Activated naive CD4-positive, alpha-beta T cell treated with anti-CD3 and anti-CD28 coated beads, Interleukin-2, amount 50 U/mL, for 24 hours (primary cell): Measurements from ENCODE around the gene NOTUM.
"Not testable (repeated sequence)": the region's sequence is repeated elsewhere in the genome, so short reads cannot be mapped to it uniquely, and the experiment has no call there.

Experiments used
- H3K27ac Mint-ChIP-seq: one replicate; pipeline ENCODE4 v1.8.0; 2021; ENCODE audit warnings: mild to moderate bottlenecking, mixed read lengths
- H3K27me3 Mint-ChIP-seq: one replicate; pipeline ENCODE4 v1.8.0; 2021; ENCODE audit warnings: mixed read lengths
- H3K36me3 Mint-ChIP-seq: one replicate; pipeline ENCODE4 v1.8.0; 2021; ENCODE audit warnings: mixed read lengths
- H3K4me1 Mint-ChIP-seq: one replicate; pipeline ENCODE4 v1.8.0; 2021; ENCODE audit warnings: mixed read lengths
- H3K4me3 Mint-ChIP-seq: one replicate; pipeline ENCODE4 v1.8.0; 2021; ENCODE audit warnings: mild to moderate bottlenecking, mixed read lengths
- H3K9me3 Mint-ChIP-seq: one replicate; pipeline ENCODE4 v1.8.0; 2021; ENCODE audit warnings: mixed read lengths

NOTUM gene

DNA sequence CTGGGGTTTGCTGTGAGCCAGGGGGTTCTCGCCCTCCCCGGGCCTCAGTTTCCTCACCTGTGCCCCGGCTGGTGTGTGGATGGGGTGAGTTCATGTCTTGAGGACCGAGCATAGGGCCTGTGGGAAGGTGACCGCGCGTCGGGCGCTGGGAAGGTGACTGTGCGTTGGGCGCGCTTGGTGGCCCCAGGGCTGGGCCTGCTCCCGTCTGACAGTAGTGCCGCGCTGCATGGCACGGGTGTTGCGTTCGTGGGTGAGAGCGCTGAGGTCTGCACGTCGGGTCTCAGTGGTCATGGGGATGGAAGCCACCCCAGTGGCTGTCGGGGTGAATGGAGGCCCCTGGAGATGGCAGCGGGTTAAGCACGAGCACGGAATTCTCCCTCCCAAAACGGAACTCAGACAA, 25.6 kb upstream of the NOTUM start:
- no peaks in the 10 kb centered on the region for H3K9me3 Mint-ChIP-seq
- no peaks in the 10 kb centered on the region for H3K27me3 Mint-ChIP-seq
- H3K27ac Mint-ChIP-seq: peak overlapping the region; percentile 41
- H3K4me1 Mint-ChIP-seq: peaks cover 12% of the 10 kb centered on the region
- H3K4me3 Mint-ChIP-seq: no peak overlapping the region
- peaks cover 6% of the 10 kb centered on the region for H3K36me3 Mint-ChIP-seq

DNA sequence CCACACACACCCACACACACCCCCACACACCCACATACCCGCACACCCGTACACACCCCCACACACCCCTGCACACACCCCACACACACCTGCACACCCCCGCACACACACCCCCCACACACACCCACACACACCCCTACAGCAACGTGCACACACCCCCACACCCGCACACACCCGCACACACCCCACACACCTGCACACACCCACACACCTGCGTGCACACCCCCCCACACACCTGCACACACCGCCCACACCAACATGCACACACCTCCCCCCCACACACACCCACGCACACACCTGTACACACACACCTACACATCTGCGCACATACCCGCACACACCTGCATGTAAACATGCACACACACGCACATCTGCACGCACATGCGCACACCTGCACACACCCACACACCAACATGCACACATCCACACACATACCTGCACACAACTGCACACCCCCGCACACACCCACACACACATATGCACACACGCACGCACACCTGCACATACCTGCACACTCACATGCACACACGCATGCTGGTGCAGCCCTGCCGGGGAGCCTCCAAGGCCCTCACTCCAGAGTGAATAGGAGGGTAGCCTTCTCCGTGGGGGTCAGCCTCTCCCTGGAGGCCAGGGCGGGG, 23.9 kb upstream of the NOTUM start:
- Mint-ChIP-seq H3K4me1 (peaks cover 17% of the 10 kb centered on the region), H3K4me3 (no peak overlapping the region), H3K27ac (no peak overlapping the region), H3K9me3 (no peaks in the 10 kb centered on the region), H3K27me3 (no peaks in the 10 kb centered on the region), H3K36me3 (peaks cover 6% of the 10 kb centered on the region)

GRCh38 chr17:81983639-81984373, 22.8 kb upstream of the NOTUM start:
- peaks cover 6% of the 10 kb centered on the region for H3K36me3 Mint-ChIP-seq
- H3K9me3 Mint-ChIP-seq: no peaks in the 10 kb centered on the region
- peaks cover 28% of the 10 kb centered on the region for H3K4me1 Mint-ChIP-seq
- no peak overlapping the region for H3K27ac Mint-ChIP-seq
- no peak overlapping the region for H3K4me3 Mint-ChIP-seq
- H3K27me3 Mint-ChIP-seq: no peaks in the 10 kb centered on the region

GRCh38 chr17:81983011-81983638, 22.1 kb upstream of the NOTUM start:
- H3K36me3 Mint-ChIP-seq: peaks cover 6% of the 10 kb centered on the region
- no peak overlapping the region for H3K27ac Mint-ChIP-seq
- H3K9me3 Mint-ChIP-seq: no peaks in the 10 kb centered on the region
- H3K4me1 Mint-ChIP-seq: peaks cover 31% of the 10 kb centered on the region
- no peak overlapping the region for H3K4me3 Mint-ChIP-seq
- H3K27me3 Mint-ChIP-seq: no peaks in the 10 kb centered on the region

DNA sequence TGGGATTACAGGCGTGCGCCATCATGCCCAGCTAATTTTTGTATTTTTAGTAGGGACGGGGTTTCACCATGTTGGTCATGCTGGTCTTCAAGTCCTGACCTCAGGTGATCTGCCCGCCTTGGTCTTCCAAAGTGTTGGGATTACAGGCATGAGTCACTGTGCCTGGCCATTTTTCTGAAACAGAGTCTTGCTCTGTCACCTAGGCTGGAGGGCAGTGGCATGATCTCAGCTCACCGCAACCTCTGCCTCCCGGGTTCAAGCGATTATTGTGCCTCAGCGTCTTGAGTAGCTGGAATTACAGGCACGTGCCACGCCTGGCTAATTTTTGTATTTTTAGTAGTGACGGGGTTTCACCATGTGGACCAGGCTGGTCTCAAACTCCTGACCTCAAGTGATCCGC, 20.5 kb upstream of the NOTUM start:
- not testable (repeated sequence) for H3K27me3 Mint-ChIP-seq, H3K4me3 Mint-ChIP-seq, H3K27ac Mint-ChIP-seq, H3K36me3 Mint-ChIP-seq, H3K9me3 Mint-ChIP-seq
- peaks cover 32% of the 10 kb centered on the region for H3K4me1 Mint-ChIP-seq

DNA sequence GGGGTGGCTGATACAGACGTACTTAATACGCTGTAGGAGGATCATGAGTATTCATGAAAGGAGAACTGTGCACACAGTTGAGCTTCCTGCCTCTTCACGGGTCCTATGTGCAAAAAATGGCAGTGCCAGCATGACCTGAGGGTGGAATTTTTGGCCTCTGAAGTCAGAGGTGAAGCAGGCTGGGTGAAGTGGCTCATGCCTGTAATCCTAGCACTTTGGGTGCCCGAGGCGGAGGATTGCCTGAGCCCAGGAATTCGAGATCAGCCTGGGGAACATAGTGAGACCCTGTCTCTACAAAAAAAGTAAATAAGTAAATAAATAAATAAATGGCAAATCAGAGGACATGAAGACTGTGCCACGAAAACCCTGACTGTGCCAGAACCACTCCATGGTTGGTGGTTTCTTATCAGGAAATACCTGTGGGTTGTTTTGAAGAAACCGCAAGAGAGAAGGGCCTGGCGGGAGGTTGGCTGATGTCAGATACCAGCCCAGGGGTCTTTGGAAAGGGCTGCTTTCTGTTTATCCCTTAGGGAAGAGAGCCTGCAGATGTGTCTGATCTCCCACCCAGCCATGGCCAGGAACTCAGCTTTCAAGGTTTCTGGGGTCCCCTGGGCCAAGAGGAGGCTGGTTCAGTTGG, 19.8 kb upstream of the NOTUM start:
- H3K27ac Mint-ChIP-seq: peak overlapping the region; percentile 30
- no peaks in the 10 kb centered on the region for H3K27me3 Mint-ChIP-seq
- peaks cover 39% of the 10 kb centered on the region for H3K4me1 Mint-ChIP-seq
- H3K36me3 Mint-ChIP-seq: peaks cover 6% of the 10 kb centered on the region
- H3K4me3 Mint-ChIP-seq: no peak overlapping the region
- H3K9me3 Mint-ChIP-seq: no peaks in the 10 kb centered on the region

GRCh38 chr17:81980122-81980521, 19.1 kb upstream of the NOTUM start:
- Mint-ChIP-seq H3K27me3 (no peaks in the 10 kb centered on the region), H3K9me3 (no peaks in the 10 kb centered on the region), H3K36me3 (peaks cover 6% of the 10 kb centered on the region), H3K27ac (peak overlapping the region; percentile 57), H3K4me1 (peaks cover 39% of the 10 kb centered on the region), H3K4me3 (peak overlapping the region; percentile 4)

DNA sequence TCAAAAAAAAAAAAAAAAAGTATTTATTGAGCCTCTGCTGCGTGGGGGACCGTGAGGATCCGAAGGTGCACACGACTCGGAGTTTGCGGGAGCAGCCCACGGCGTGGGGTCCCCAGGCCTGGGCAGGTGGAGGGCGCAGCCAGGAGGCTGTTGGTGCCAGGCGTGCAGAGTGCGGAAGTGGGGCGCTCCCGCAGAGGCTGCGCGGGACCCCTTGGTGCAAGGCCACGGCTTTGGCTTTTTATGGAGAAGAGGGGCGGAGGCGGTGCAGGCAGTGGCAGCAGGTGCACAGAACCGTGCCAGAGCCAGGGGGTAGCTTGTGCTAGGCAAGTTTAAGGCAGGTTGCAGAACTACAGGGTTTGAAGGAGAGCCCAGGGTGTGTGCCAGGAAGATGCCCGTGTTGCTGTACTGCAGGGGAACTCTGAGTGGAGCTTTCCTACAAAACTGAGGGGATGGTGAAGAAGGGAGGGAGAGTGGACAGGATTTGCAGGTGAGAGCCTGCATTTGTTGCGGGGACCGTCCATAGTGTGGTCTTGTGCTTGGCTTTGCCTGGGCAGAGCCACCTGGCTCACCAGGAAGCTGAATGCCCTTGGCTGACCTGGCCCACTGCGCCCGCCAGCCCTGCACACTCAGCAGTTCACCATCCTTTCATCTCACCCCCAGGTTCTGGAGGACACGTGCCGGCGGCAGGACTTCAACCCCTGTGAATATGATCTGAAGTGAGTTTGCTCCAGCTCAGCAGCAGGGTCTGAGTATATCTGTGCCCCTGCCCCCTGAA, 17.7 kb upstream of the NOTUM start:
- Mint-ChIP-seq H3K4me3 (peak overlapping the region; percentile 73), H3K9me3 (no peaks in the 10 kb centered on the region), H3K27ac (no peak overlapping the region), H3K4me1 (peaks cover 39% of the 10 kb centered on the region), H3K27me3 (no peaks in the 10 kb centered on the region), H3K36me3 (peaks cover 3% of the 10 kb centered on the region)

GRCh38 chr17:81977211-81977808, 16.3 kb upstream of the NOTUM start, which contains the start of gene ASPSCR1:
ASPSCR1 (plus strand) TSS chr17:81977629; CDS start chr17:81977647, 18 bp downstream.
- peak within 1 kb of the TSS; percentile 95 for H3K4me3 Mint-ChIP-seq
- H3K4me1 Mint-ChIP-seq: peaks cover 33% of the 10 kb centered on the region
- no peaks in the 10 kb centered on the region for H3K27me3 Mint-ChIP-seq
- H3K9me3 Mint-ChIP-seq: no peaks in the 10 kb centered on the region
- no peaks in the 10 kb centered on the region for H3K36me3 Mint-ChIP-seq
- peak within 1 kb of the TSS; percentile 99 for H3K27ac Mint-ChIP-seq

- H3K36me3 Mint-ChIP-seq: no peaks in the 10 kb centered on the region
- no peaks in the 10 kb centered on the region for H3K9me3 Mint-ChIP-seq
- H3K27ac Mint-ChIP-seq: peak overlapping the region; percentile 99
- peak overlapping the region; percentile 95 for H3K4me3 Mint-ChIP-seq
- H3K27me3 Mint-ChIP-seq: no peaks in the 10 kb centered on the region
- H3K4me1 Mint-ChIP-seq: peaks cover 31% of the 10 kb centered on the region
These were observed 15.6 kb upstream of the NOTUM start for GRCh38 chr17:81976332-81977210.

DNA sequence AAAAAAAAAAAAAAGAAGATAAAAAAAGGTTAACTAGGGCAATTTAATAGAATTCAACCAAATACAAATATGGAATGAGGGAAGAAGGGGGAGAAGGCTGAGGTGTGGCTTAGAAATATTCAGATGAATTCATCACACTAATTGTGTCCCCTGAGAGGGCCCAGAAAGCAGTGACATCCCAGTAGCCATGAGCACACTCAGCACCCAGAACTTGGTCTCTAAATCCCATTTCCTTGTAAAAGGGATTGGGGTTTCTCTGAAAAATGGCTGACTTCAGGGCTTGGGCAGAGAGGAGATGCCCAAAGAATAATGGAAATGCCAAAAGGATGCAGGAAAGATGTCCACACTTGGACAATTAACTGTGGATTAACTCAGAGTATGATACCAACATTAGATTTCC, 12.4 kb upstream of the NOTUM start:
- Mint-ChIP-seq H3K9me3 (no peaks in the 10 kb centered on the region), H3K36me3 (no peaks in the 10 kb centered on the region), H3K27me3 (no peaks in the 10 kb centered on the region), H3K27ac (no peak overlapping the region), H3K4me3 (no peak overlapping the region), H3K4me1 (peaks cover 17% of the 10 kb centered on the region)

DNA sequence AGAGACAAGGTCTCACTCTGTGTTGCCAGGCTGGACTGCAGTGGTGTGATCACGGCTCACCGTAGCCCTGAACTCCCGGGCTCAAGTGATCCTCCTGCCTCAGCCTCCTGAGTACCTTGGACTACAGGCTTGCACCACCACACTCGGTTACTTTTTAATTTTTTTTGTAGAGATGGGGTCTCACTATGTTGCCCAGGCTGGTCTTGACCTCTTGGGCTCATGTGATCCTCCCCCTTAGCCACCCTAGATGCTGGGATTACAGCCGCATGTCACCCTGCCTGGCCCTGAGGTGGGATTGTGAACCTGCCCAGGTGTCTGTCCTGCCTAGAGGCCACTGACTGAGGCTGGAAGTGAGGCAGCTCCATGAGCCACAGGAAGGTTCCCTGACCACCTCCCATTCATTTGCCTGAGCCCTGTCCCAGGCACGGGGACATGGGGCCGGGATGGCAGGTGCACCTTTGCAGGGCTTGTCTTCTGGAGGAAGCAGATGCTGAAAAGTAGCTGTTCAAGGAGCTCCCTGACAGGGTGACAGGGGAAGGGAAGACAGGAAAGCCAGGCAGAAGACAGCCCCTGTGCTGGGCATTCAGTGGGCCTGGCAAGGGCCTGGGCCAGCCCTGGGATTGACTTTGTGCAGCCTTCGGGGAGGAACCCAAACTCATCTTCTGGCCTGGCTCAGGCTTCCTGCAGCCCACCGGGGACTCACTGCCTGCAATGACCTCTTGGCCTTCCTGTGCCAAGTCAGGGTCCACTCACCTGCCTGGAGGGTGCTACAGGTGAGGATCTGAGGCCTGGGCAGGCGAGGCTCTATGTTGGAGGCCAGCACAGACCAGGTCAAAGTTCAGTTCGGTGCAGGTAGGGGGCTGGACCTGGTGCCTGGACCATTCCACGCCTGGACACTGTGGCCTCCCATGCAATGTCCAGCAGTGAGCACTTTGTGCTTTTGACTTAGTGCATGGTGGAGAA, 8.1 kb upstream of the NOTUM start:
- no peaks in the 10 kb centered on the region for H3K27me3 Mint-ChIP-seq
- no peaks in the 10 kb centered on the region for H3K36me3 Mint-ChIP-seq
- H3K4me1 Mint-ChIP-seq: peaks cover 23% of the 10 kb centered on the region
- H3K4me3 Mint-ChIP-seq: no peak overlapping the region
- peak overlapping the region; percentile 79 for H3K27ac Mint-ChIP-seq
- H3K9me3 Mint-ChIP-seq: no peaks in the 10 kb centered on the region

- Mint-ChIP-seq H3K4me1 (peaks cover 23% of the 10 kb centered on the region), H3K36me3 (no peaks in the 10 kb centered on the region), H3K27ac (peak overlapping the region; percentile 82), H3K9me3 (no peaks in the 10 kb centered on the region), H3K4me3 (peak overlapping the region; percentile 79), H3K27me3 (no peaks in the 10 kb centered on the region)
These were observed 7.4 kb upstream of the NOTUM start for GRCh38 chr17:81968396-81968745.
